PC-9 (cell line): ENCODE measurements around the gene GAP43.

ENCODE experiments used
- CTCF ChIP-seq: fragments of 200-600 bp; sonication (generic); conservative IDR thresholded peaks from 2 replicates; pipeline ENCODE4 v1.6.1; 2017; ENCODE audit warnings: mixed run types, antibody characterized with exemption, mild to moderate bottlenecking, moderate library complexity
- EZH2 ChIP-seq: fragments of 200-600 bp; sonication (generic); IDR thresholded peaks from 2 replicates; pipeline ENCODE4 v1.8.0; 2017; ENCODE audit warnings: antibody characterized with exemption, low read depth

GRCh38 chr3:115602194-115602593 lies 21.1 kb upstream of the GAP43 start:
- no peak for TF ChIP-seq CTCF
- no peak for TF ChIP-seq EZH2
